WTC11 (cell line): ENCODE data around the gene SPTB. TPM values are rescaled to one million over a fixed set of nuclear protein-coding genes. Genes with fewer than 3 reads are reported as not detected.

Experiments
- ATAC-seq: fragments of 200-7000 bp; cut with Tn5 transposase; 2 replicates; pipeline ENCODE4 v1.10.0; 2021; ENCODE audit warnings: mild to moderate bottlenecking, moderate library complexity
- CTCF ChIA-PET: fragments of 300-600 bp; sonication (Branson Sonifier 250); formaldehyde crosslinking; loops from one replicate; lab custom pipeline; 2021; ENCODE audit warnings: antibody characterized with exemption; lab: Charles Lee
- POLR2A ChIA-PET: fragments of 350-600 bp; sonication (Branson Sonifier 250); formaldehyde crosslinking; loops from one replicate; lab custom pipeline; 2021; ENCODE audit warnings: antibody characterized with exemption; lab: Charles Lee
- DNase-seq: peaks from one replicate; pipeline ENCODE4 v3.0.0; 2021; ENCODE audit warnings: low spot score
- H3K27ac Mint-ChIP-seq: 2 replicates; pipeline ENCODE4 v1.8.0; 2021; ENCODE audit warnings: mixed read lengths
- H3K27me3 Mint-ChIP-seq: 2 replicates; pipeline ENCODE4 v1.8.0; 2021; ENCODE audit warnings: low read depth, mild to moderate bottlenecking, moderate library complexity, mixed read lengths
- H3K36me3 Mint-ChIP-seq: 2 replicates; pipeline ENCODE4 v1.8.0; 2021; ENCODE audit warnings: mixed read lengths
- H3K4me1 Mint-ChIP-seq: 2 replicates; pipeline ENCODE4 v1.8.0; 2022; ENCODE audit warnings: mixed read lengths
- H3K4me3 Mint-ChIP-seq: 2 replicates; pipeline ENCODE4 v1.8.0; 2021; ENCODE audit warnings: mild to moderate bottlenecking, moderate library complexity, mixed read lengths
- H3K9me3 Mint-ChIP-seq: 2 replicates; pipeline ENCODE4 v1.8.0; 2021; ENCODE audit warnings: mixed read lengths
- ATF1 ChIP-seq: sonication (generic); formaldehyde crosslinking; IDR thresholded peaks from 2 replicates; pipeline ENCODE4 v1.8.1; 2023; ENCODE audit warnings: mild to moderate bottlenecking, moderate library complexity, missing genetic modification reagents
- CBFB ChIP-seq: sonication (generic); formaldehyde crosslinking; IDR thresholded peaks from 2 replicates; pipeline ENCODE4 v1.8.1; 2022; ENCODE audit warnings: mild to moderate bottlenecking, low read depth, missing genetic modification reagents
- JAZF1 ChIP-seq: fragments of 250-450 bp; sonication (Bioruptor Pico); IDR thresholded peaks from 2 replicates; pipeline ENCODE4 v1.9.0; 2021; ENCODE audit warnings: moderate library complexity, mild to moderate bottlenecking, inconsistent platforms
- MYBL2 ChIP-seq: sonication (generic); formaldehyde crosslinking; IDR thresholded peaks from 2 replicates; pipeline ENCODE4 v1.8.1; 2023; ENCODE audit warnings: mild to moderate bottlenecking, moderate library complexity, missing genetic modification reagents
- NFATC4 ChIP-seq: fragments of 250-450 bp; sonication (Bioruptor Pico); IDR thresholded peaks from 2 replicates; pipeline ENCODE4 v1.9.0; 2021; ENCODE audit warnings: mild to moderate bottlenecking
- NR2C2 ChIP-seq: sonication (generic); formaldehyde crosslinking; IDR thresholded peaks from 2 replicates; pipeline ENCODE4 v1.8.0; 2022; ENCODE audit warnings: mild to moderate bottlenecking, missing genetic modification reagents
- PRRX2 ChIP-seq: fragments of 250-450 bp; sonication (Bioruptor Pico); IDR thresholded peaks from 2 replicates; pipeline ENCODE4 v1.8.0; 2021; ENCODE audit warnings: mild to moderate bottlenecking
- SMAD3 ChIP-seq: sonication (generic); formaldehyde crosslinking; IDR thresholded peaks from 2 replicates; pipeline ENCODE4 v1.8.0; 2022; ENCODE audit warnings: missing genetic modification reagents, mild to moderate bottlenecking, borderline replicate concordance
- SMAD4 ChIP-seq: sonication (generic); formaldehyde crosslinking; IDR thresholded peaks from 2 replicates; pipeline ENCODE4 v1.8.0; 2022; ENCODE audit warnings: mild to moderate bottlenecking, missing genetic modification reagents
- ZBTB21 ChIP-seq: sonication (generic); formaldehyde crosslinking; IDR thresholded peaks from 2 replicates; pipeline ENCODE4 v1.8.1; 2023; ENCODE audit warnings: mild to moderate bottlenecking, missing genetic modification reagents, borderline replicate concordance
- ZNF219 ChIP-seq: sonication (generic); formaldehyde crosslinking; IDR thresholded peaks from 2 replicates; pipeline ENCODE4 v1.8.0; 2023; ENCODE audit warnings: missing genetic modification reagents, mild to moderate bottlenecking, borderline replicate concordance
- total RNA-seq: library from RNA; stranded (reverse); gene quantifications from 3 replicates; pipeline ENCODE4 v1.2.3, GENCODE V29; 2021
- TF ChIP-seq, protein P1 (sequence below): fragments of 250-450 bp; sonication (Bioruptor Pico); IDR thresholded peaks from 2 replicates; pipeline ENCODE4 v1.9.0; 2021; ENCODE audit warnings: mild to moderate bottlenecking
- TF ChIP-seq, protein P2 (sequence below): fragments of 250-450 bp; sonication (Bioruptor Pico); IDR thresholded peaks from 2 replicates; pipeline ENCODE4 v1.8.0; 2021; ENCODE audit warnings: mild to moderate bottlenecking
- TF ChIP-seq, protein P3 (sequence below): sonication (generic); formaldehyde crosslinking; IDR thresholded peaks from 2 replicates; pipeline ENCODE4 v1.8.1; 2022; ENCODE audit warnings: mild to moderate bottlenecking, missing genetic modification reagents, moderate library complexity, borderline replicate concordance
- TF ChIP-seq, protein P4 (sequence below): sonication (generic); formaldehyde crosslinking; IDR thresholded peaks from 2 replicates; pipeline ENCODE4 v1.8.0; 2022; ENCODE audit warnings: missing genetic modification reagents
- TF ChIP-seq, protein P5 (sequence below): fragments of 200-600 bp; IDR thresholded peaks from 2 replicates; pipeline ENCODE4 v1.8.0; 2022; ENCODE audit warnings: antibody characterized with exemption

SPTB gene
- total RNA-seq, 1 experiment from 2014 or later = 3.2 TPM

DNA sequence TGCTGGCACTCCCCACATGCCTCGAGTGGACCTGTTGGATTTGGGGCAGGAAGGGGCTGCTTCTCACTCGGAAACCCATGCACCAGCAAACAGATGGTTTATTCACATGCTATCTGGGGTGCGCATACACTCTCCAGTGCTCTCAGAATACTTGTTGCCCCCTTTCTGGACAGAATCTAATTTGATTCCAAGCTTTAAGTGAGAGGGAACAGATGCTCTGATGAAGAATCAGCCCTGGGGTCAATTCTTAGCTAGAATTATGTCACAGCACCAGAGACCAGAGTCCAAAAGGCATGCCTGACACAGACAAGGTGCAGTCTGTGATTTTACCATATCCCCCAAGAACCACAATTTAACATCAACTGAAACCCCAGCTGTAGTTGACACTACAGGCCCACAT lies 83.8 kb downstream of the SPTB start (continued):
- TF ChIP-seq, protein P1, sequence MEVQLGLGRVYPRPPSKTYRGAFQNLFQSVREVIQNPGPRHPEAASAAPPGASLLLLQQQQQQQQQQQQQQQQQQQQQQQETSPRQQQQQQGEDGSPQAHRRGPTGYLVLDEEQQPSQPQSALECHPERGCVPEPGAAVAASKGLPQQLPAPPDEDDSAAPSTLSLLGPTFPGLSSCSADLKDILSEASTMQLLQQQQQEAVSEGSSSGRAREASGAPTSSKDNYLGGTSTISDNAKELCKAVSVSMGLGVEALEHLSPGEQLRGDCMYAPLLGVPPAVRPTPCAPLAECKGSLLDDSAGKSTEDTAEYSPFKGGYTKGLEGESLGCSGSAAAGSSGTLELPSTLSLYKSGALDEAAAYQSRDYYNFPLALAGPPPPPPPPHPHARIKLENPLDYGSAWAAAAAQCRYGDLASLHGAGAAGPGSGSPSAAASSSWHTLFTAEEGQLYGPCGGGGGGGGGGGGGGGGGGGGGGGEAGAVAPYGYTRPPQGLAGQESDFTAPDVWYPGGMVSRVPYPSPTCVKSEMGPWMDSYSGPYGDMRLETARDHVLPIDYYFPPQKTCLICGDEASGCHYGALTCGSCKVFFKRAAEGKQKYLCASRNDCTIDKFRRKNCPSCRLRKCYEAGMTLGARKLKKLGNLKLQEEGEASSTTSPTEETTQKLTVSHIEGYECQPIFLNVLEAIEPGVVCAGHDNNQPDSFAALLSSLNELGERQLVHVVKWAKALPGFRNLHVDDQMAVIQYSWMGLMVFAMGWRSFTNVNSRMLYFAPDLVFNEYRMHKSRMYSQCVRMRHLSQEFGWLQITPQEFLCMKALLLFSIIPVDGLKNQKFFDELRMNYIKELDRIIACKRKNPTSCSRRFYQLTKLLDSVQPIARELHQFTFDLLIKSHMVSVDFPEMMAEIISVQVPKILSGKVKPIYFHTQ (CRISPR knock-in tag) = no peak
- TF ChIP-seq, all 79 proteins: peak for 0

DNA sequence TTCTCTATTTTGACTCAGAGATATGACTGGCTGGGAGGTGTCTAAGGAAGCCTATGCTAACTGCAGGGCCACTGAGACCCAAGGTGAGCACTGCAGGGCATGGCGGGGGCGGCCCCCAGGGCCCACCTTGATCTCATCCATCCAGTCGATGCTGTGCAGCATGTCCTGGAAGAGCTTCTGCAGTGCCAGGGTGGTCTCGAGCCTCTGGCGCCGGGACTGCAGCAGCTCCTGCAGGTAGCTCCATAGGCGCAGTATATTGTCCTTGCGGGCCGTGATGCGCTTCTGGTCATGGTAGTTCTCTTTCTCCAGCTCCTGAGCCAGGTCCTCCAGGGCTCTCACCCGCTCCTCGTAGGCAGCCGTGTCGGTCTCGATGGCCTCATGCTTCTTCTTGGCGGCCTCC lies 84.5 kb downstream of the SPTB start:
- ChIA-PET CTCF (interaction anchor here (1.3 to 2.3 kb wide), 4 partner anchors 28 to 97 kb away, joined by 3 to 15 read pairs (median 8); no protein-coding TSS in a partner anchor), POLR2A (no interaction called here)
- Mint-ChIP-seq H3K27me3 (no peaks in the 10 kb centered on the region; the same call in 1 of the 2 replicates), H3K4me1 (peaks cover 9% of the 10 kb centered on the region), H3K4me3 (no peak overlapping the region), H3K36me3 (no peaks in the 10 kb centered on the region)
- no peak for ATAC-seq
- TF ChIP-seq, protein P2, sequence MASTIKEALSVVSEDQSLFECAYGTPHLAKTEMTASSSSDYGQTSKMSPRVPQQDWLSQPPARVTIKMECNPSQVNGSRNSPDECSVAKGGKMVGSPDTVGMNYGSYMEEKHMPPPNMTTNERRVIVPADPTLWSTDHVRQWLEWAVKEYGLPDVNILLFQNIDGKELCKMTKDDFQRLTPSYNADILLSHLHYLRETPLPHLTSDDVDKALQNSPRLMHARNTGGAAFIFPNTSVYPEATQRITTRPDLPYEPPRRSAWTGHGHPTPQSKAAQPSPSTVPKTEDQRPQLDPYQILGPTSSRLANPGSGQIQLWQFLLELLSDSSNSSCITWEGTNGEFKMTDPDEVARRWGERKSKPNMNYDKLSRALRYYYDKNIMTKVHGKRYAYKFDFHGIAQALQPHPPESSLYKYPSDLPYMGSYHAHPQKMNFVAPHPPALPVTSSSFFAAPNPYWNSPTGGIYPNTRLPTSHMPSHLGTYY (CRISPR knock-in tag) = no peak
- no peak for TF ChIP-seq SMAD4 (CRISPR knock-in tag)
- TF ChIP-seq, protein P3, sequence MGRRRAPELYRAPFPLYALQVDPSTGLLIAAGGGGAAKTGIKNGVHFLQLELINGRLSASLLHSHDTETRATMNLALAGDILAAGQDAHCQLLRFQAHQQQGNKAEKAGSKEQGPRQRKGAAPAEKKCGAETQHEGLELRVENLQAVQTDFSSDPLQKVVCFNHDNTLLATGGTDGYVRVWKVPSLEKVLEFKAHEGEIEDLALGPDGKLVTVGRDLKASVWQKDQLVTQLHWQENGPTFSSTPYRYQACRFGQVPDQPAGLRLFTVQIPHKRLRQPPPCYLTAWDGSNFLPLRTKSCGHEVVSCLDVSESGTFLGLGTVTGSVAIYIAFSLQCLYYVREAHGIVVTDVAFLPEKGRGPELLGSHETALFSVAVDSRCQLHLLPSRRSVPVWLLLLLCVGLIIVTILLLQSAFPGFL (CRISPR knock-in tag) = no peak
- TF ChIP-seq ZBTB21 (CRISPR knock-in tag) = no peak
- no peak for TF ChIP-seq CBFB
- TF ChIP-seq ZNF219 (CRISPR knock-in tag) = no peak
- TF ChIP-seq, protein P4, sequence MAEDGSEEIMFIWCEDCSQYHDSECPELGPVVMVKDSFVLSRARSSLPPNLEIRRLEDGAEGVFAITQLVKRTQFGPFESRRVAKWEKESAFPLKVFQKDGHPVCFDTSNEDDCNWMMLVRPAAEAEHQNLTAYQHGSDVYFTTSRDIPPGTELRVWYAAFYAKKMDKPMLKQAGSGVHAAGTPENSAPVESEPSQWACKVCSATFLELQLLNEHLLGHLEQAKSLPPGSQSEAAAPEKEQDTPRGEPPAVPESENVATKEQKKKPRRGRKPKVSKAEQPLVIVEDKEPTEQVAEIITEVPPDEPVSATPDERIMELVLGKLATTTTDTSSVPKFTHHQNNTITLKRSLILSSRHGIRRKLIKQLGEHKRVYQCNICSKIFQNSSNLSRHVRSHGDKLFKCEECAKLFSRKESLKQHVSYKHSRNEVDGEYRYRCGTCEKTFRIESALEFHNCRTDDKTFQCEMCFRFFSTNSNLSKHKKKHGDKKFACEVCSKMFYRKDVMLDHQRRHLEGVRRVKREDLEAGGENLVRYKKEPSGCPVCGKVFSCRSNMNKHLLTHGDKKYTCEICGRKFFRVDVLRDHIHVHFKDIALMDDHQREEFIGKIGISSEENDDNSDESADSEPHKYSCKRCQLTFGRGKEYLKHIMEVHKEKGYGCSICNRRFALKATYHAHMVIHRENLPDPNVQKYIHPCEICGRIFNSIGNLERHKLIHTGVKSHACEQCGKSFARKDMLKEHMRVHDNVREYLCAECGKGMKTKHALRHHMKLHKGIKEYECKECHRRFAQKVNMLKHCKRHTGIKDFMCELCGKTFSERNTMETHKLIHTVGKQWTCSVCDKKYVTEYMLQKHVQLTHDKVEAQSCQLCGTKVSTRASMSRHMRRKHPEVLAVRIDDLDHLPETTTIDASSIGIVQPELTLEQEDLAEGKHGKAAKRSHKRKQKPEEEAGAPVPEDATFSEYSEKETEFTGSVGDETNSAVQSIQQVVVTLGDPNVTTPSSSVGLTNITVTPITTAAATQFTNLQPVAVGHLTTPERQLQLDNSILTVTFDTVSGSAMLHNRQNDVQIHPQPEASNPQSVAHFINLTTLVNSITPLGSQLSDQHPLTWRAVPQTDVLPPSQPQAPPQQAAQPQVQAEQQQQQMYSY (CRISPR knock-in tag) = no peak
- TF ChIP-seq, all 79 proteins: peak for 0
- no peaks in the 10 kb centered on the region for H3K9me3 Mint-ChIP-seq
- no peak for DNase-seq
- no peak overlapping the region for H3K27ac Mint-ChIP-seq

DNA sequence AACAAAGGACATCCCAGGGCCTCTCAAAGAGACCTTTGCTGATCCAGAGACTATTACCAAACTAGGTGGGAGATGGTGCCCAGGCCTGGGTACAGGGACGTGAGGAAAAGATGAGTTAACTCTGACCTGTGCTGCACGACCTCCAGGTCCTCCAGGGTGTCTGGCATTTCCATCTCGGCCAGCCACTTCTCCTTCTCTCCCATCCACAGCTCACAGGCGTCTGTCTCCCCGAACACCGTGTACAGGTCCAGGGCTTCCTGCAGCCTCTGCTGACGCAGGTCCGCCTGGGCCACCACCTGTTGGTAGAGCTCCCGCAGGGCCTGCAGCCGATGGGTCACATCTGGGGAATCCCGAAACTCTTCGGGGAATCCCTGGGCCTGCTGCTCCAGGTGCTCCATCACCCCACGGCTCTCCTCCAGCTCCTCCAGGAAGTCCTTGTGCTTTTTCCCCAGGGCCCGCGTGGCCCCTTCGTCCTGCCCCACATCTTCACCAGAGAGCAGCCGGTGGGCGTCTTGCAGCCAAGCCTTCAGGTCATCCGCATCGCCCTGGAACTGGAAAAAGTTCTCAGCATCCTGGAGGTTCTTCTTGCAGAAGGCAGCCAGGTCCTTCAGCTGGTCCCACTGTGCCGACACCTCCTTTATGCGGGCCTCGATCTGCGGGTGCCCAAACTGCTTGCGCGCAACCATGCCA lies 86.7 kb downstream of the SPTB start:
- DNase-seq (no peak), ATAC-seq (no peak)
- no peaks in the 10 kb centered on the region for H3K9me3 Mint-ChIP-seq
- CTCF ChIA-PET = interaction anchor here (0.5 to 2.3 kb wide), 5 partner anchors 9 to 101 kb away, joined by 3 to 12 read pairs (median 5); no protein-coding TSS in a partner anchor
- H3K36me3 Mint-ChIP-seq = no peaks in the 10 kb centered on the region
- no peak overlapping the region for H3K4me3 Mint-ChIP-seq
- no peaks in the 10 kb centered on the region; the same call in 1 of the 2 replicates for H3K27me3 Mint-ChIP-seq
- H3K27ac Mint-ChIP-seq = no peak overlapping the region
- POLR2A ChIA-PET = no interaction called here
- no peak for TF ChIP-seq JAZF1 (CRISPR knock-in tag)
- no peak for TF ChIP-seq NFATC4
- TF ChIP-seq PRRX2 (CRISPR knock-in tag) = no peak
- TF ChIP-seq ATF1 = no peak
- no peak for TF ChIP-seq SMAD3 (CRISPR knock-in tag)
- no peak for TF ChIP-seq MYBL2 (CRISPR knock-in tag)
- no peak for TF ChIP-seq NR2C2
- TF ChIP-seq, protein P5, sequence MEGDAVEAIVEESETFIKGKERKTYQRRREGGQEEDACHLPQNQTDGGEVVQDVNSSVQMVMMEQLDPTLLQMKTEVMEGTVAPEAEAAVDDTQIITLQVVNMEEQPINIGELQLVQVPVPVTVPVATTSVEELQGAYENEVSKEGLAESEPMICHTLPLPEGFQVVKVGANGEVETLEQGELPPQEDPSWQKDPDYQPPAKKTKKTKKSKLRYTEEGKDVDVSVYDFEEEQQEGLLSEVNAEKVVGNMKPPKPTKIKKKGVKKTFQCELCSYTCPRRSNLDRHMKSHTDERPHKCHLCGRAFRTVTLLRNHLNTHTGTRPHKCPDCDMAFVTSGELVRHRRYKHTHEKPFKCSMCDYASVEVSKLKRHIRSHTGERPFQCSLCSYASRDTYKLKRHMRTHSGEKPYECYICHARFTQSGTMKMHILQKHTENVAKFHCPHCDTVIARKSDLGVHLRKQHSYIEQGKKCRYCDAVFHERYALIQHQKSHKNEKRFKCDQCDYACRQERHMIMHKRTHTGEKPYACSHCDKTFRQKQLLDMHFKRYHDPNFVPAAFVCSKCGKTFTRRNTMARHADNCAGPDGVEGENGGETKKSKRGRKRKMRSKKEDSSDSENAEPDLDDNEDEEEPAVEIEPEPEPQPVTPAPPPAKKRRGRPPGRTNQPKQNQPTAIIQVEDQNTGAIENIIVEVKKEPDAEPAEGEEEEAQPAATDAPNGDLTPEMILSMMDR = no peak
- peaks cover 14% of the 10 kb centered on the region for H3K4me1 Mint-ChIP-seq
